ENCODE measurements around the gene ADAMTSL5. TPM values are rescaled to one million over a fixed set of nuclear protein-coding genes. Genes with fewer than 3 reads are reported as not detected.
"Not testable (repeated sequence)": the region's sequence is repeated elsewhere in the genome, so short reads cannot be mapped to it uniquely, and the experiment has no call there.

The ADAMTSL5 gene
- total RNA-seq, 5 donors from 2014 or later (not counting 1 experiment from before 2014, with no cell fraction given): 5.7 to 7.9 (median 6.9) TPM

- no CpG with 5 or more reads among the region's 9 CpGs for WGBS (ENCODE audit: insufficient coverage)
- H3K4me3 ChIP-seq (ENCODE audit: control insufficient read depth in 1 of 2, extremely low read depth in 1 of 2, low read length in 1 of 2): no peak overlapping the region
- H3K9me3 ChIP-seq: no peaks in the 10 kb centered on the region
- Mint-ChIP-seq H3K27ac (no peak overlapping the region), H3K4me1 (no peaks in the 10 kb centered on the region), H3K9me3 (no peaks in the 10 kb centered on the region), H3K36me3 (no peaks in the 10 kb centered on the region), H3K4me3 (no peak overlapping the region), H3K27me3 (peaks cover 26 to 33% of the 10 kb centered on the region in 2 donors)
- H3K4me1 ChIP-seq (ENCODE audit: control insufficient read depth in 1 of 2, extremely low read depth in 1 of 2, insufficient read depth in 2 of 2, low read length in 2 of 2): no peaks in the 10 kb centered on the region
- POLR2A ChIA-PET: no interaction called here
- peaks cover 0 to 63% of the 10 kb centered on the region in 2 experiments for H3K27me3 ChIP-seq (replicated peaks in 1 of 2; ENCODE audit: control insufficient read depth in 2 of 2, extremely low read depth in 1 of 2, insufficient read depth in 2 of 2, low read length in 1 of 2)
- CTCF ChIA-PET: no interaction called here
- H3K27ac ChIP-seq (ENCODE audit: low read length): no peak overlapping the region
- H3K36me3 ChIP-seq (ENCODE audit: control insufficient read depth in 2 of 2, extremely low read depth in 1 of 2, insufficient read depth in 1 of 2, low read length in 1 of 2): no peaks in the 10 kb centered on the region
- no peak for ATAC-seq (replicated peaks in 1 of 4)
- DNase-seq: no peak
These were observed 19.2 kb upstream of the ADAMTSL5 start for GRCh38 chr19:1532003-1532402.

GRCh38 chr19:1531587-1531986 is 18.8 kb upstream of the ADAMTSL5 start:
- Histone ChIP-seq H3K4me3 (ENCODE audit: control insufficient read depth in 1 of 2, extremely low read depth in 1 of 2, low read length in 1 of 2) (no peak overlapping the region), H3K4me1 (ENCODE audit: control insufficient read depth in 1 of 2, extremely low read depth in 1 of 2, insufficient read depth in 2 of 2, low read length in 2 of 2) (no peaks in the 10 kb centered on the region), H3K36me3 (ENCODE audit: control insufficient read depth in 2 of 2, extremely low read depth in 1 of 2, insufficient read depth in 1 of 2, low read length in 1 of 2) (no peaks in the 10 kb centered on the region), H3K27ac (ENCODE audit: low read length) (no peak overlapping the region), H3K9me3 (no peaks in the 10 kb centered on the region), H3K27me3 (replicated peaks in 1 of 2; ENCODE audit: control insufficient read depth in 2 of 2, extremely low read depth in 1 of 2, insufficient read depth in 2 of 2, low read length in 1 of 2) (peaks cover 0 to 66% of the 10 kb centered on the region in 2 experiments)
- no peaks in the 10 kb centered on the region for H3K4me1 Mint-ChIP-seq
- POLR2A ChIA-PET: no interaction called here
- DNase-seq: no peak
- ATAC-seq (replicated peaks in 1 of 4): no peak
- H3K27ac Mint-ChIP-seq: no peak overlapping the region
- H3K36me3 Mint-ChIP-seq: no peaks in the 10 kb centered on the region
- H3K27me3 Mint-ChIP-seq: peaks cover 27 to 35% of the 10 kb centered on the region in 2 donors
- no peak overlapping the region for H3K4me3 Mint-ChIP-seq
- WGBS (ENCODE audit: insufficient coverage): 90% methylated on average over 11 of the region's 11 CpGs
- H3K9me3 Mint-ChIP-seq: no peaks in the 10 kb centered on the region
- CTCF ChIA-PET: no interaction called here

GRCh38 chr19:1530856-1531255 is 18.0 kb upstream of the ADAMTSL5 start:
- H3K4me1 ChIP-seq (ENCODE audit: control insufficient read depth in 1 of 2, extremely low read depth in 1 of 2, insufficient read depth in 2 of 2, low read length in 2 of 2); H3K36me3 ChIP-seq (ENCODE audit: control insufficient read depth in 2 of 2, extremely low read depth in 1 of 2, insufficient read depth in 1 of 2, low read length in 1 of 2); H3K36me3 Mint-ChIP-seq; H3K27ac ChIP-seq (ENCODE audit: low read length); DNase-seq; CTCF ChIA-PET; H3K4me3 ChIP-seq (ENCODE audit: control insufficient read depth in 1 of 2, extremely low read depth in 1 of 2, low read length in 1 of 2); H3K4me1 Mint-ChIP-seq; POLR2A ChIA-PET; H3K4me3 Mint-ChIP-seq; H3K9me3 ChIP-seq; H3K27ac Mint-ChIP-seq; H3K9me3 Mint-ChIP-seq; ATAC-seq (replicated peaks in 1 of 4): not testable (repeated sequence)
- peaks cover 34 to 42% of the 10 kb centered on the region in 2 donors for H3K27me3 Mint-ChIP-seq
- 84% methylated on average over 8 of the region's 11 CpGs for WGBS (ENCODE audit: insufficient coverage)
- peaks cover 0 to 73% of the 10 kb centered on the region in 2 experiments for H3K27me3 ChIP-seq (replicated peaks in 1 of 2; ENCODE audit: control insufficient read depth in 2 of 2, extremely low read depth in 1 of 2, insufficient read depth in 2 of 2, low read length in 1 of 2)

GRCh38 chr19:1529430-1529816 is 16.6 kb upstream of the ADAMTSL5 start:
- Histone ChIP-seq H3K9me3 (no peaks in the 10 kb centered on the region), H3K27me3 (replicated peaks in 1 of 2; ENCODE audit: control insufficient read depth in 2 of 2, extremely low read depth in 1 of 2, insufficient read depth in 2 of 2, low read length in 1 of 2) (peaks cover 5 to 78% of the 10 kb centered on the region in 2 experiments), H3K4me3 (ENCODE audit: control insufficient read depth in 1 of 2, extremely low read depth in 1 of 2, low read length in 1 of 2) (no peak overlapping the region), H3K36me3 (ENCODE audit: control insufficient read depth in 2 of 2, extremely low read depth in 1 of 2, insufficient read depth in 1 of 2, low read length in 1 of 2) (no peaks in the 10 kb centered on the region), H3K27ac (ENCODE audit: low read length) (no peak overlapping the region), H3K4me1 (ENCODE audit: control insufficient read depth in 1 of 2, extremely low read depth in 1 of 2, insufficient read depth in 2 of 2, low read length in 2 of 2) (no peaks in the 10 kb centered on the region)
- Mint-ChIP-seq H3K9me3 (no peaks in the 10 kb centered on the region), H3K4me1 (peaks cover 3 to 5% (median 5%) of the 10 kb centered on the region in 3 donors), H3K36me3 (no peaks in the 10 kb centered on the region), H3K27me3 (peaks cover 40 to 49% of the 10 kb centered on the region in 2 donors), H3K4me3 (no peak overlapping the region), H3K27ac (no peak overlapping the region)
- WGBS (ENCODE audit: insufficient coverage): 74% methylated on average over 14 of the region's 16 CpGs
- ATAC-seq (replicated peaks in 1 of 4) (no peak), DNase-seq (no peak)
- ChIA-PET POLR2A (no interaction called here), CTCF (no interaction called here)

- Histone ChIP-seq H3K36me3 (ENCODE audit: control insufficient read depth in 2 of 2, extremely low read depth in 1 of 2, insufficient read depth in 1 of 2, low read length in 1 of 2) (no peaks in the 10 kb centered on the region), H3K4me1 (ENCODE audit: control insufficient read depth in 1 of 2, extremely low read depth in 1 of 2, insufficient read depth in 2 of 2, low read length in 2 of 2) (no peaks in the 10 kb centered on the region), H3K27me3 (replicated peaks in 1 of 2; ENCODE audit: control insufficient read depth in 2 of 2, extremely low read depth in 1 of 2, insufficient read depth in 2 of 2, low read length in 1 of 2) (peaks cover 5 to 76% of the 10 kb centered on the region in 2 experiments), H3K4me3 (ENCODE audit: control insufficient read depth in 1 of 2, extremely low read depth in 1 of 2, low read length in 1 of 2) (no peak overlapping the region), H3K27ac (ENCODE audit: low read length) (no peak overlapping the region), H3K9me3 (no peaks in the 10 kb centered on the region)
- peaks cover 4 to 8% (median 7%) of the 10 kb centered on the region in 3 donors for H3K4me1 Mint-ChIP-seq
- no peaks in the 10 kb centered on the region for H3K9me3 Mint-ChIP-seq
- peaks cover 42 to 51% of the 10 kb centered on the region in 2 donors for H3K27me3 Mint-ChIP-seq
- CTCF ChIA-PET: no interaction called here
- no peak overlapping the region for H3K4me3 Mint-ChIP-seq
- ATAC-seq (replicated peaks in 1 of 4) (no peak), DNase-seq (no peak)
- WGBS (ENCODE audit: insufficient coverage): 82% methylated on average over 16 of the region's 23 CpGs
- H3K36me3 Mint-ChIP-seq: no peaks in the 10 kb centered on the region
- POLR2A ChIA-PET: no interaction called here
- no peak overlapping the region for H3K27ac Mint-ChIP-seq
These were observed 16.0 kb upstream of the ADAMTSL5 start for GRCh38 chr19:1528596-1529429.

- no peak overlapping the region for H3K4me3 ChIP-seq (ENCODE audit: control insufficient read depth in 1 of 2, extremely low read depth in 1 of 2, low read length in 1 of 2)
- DNase-seq: no peak
- Mint-ChIP-seq H3K27ac (no peak overlapping the region), H3K36me3 (no peaks in the 10 kb centered on the region), H3K27me3 (peaks cover 44 to 52% of the 10 kb centered on the region in 2 donors), H3K4me3 (no peak overlapping the region), H3K9me3 (no peaks in the 10 kb centered on the region), H3K4me1 (peaks cover 4 to 8% (median 7%) of the 10 kb centered on the region in 3 donors)
- CTCF ChIA-PET: no interaction called here
- ATAC-seq (replicated peaks in 1 of 4): no peak
- H3K4me1 ChIP-seq (ENCODE audit: control insufficient read depth in 1 of 2, extremely low read depth in 1 of 2, insufficient read depth in 2 of 2, low read length in 2 of 2): no peaks in the 10 kb centered on the region
- H3K9me3 ChIP-seq: no peaks in the 10 kb centered on the region
- 79% methylated on average over 25 of the region's 27 CpGs for WGBS (ENCODE audit: insufficient coverage)
- no peaks in the 10 kb centered on the region for H3K36me3 ChIP-seq (ENCODE audit: control insufficient read depth in 2 of 2, extremely low read depth in 1 of 2, insufficient read depth in 1 of 2, low read length in 1 of 2)
- peaks cover 5 to 76% of the 10 kb centered on the region in 2 experiments for H3K27me3 ChIP-seq (replicated peaks in 1 of 2; ENCODE audit: control insufficient read depth in 2 of 2, extremely low read depth in 1 of 2, insufficient read depth in 2 of 2, low read length in 1 of 2)
- H3K27ac ChIP-seq (ENCODE audit: low read length): no peak overlapping the region
- POLR2A ChIA-PET: interaction anchor here in 1 of 2 donors (0.7 kb wide), 1 partner anchor 28 kb away, joined by 3 read pairs; no protein-coding TSS in a partner anchor
These were observed 15.0 kb upstream of the ADAMTSL5 start for GRCh38 chr19:1527650-1528309.
